Heart left ventricle (tissue), 13 donors: ENCODE results near the gene LCE3B.

ENCODE experiments used
- POLR2A ChIP-seq, 2 donors: fragments of 450-650 bp; IDR thresholded peaks; one replicate each; pipeline ENCODE4 v1.6.1; 2017; ENCODE audit warnings: antibody characterized with exemption in 2 of 2, mild to moderate bottlenecking in 2 of 2, moderate library complexity in 2 of 2
- TF ChIP-seq, protein P1 (sequence below), 12 donors: fragments of 200-600 bp; sonication (generic) in 4 of 12; IDR thresholded peaks; one replicate each; pipeline versions ENCODE4 v1.5.0 to v1.8.0; 2018 to 2022; ENCODE audit warnings: antibody characterized with exemption in 12 of 12, mild to moderate bottlenecking in 5 of 12
- donor health status: ischemic (EF 13 %, LVEDD 7.1; RV severe dilation, severe dysfunction).
- donor health status: DM: no; HTN: yes; CAD: no.
- donor health status: DM: no; HTN: no; CAD: no.
- donor health status: ischemic (EF 25% LVEDD 6.9; RV normal size, moderate dysfunction).
- donor health status: ischemic (EF 25% LVEDD 5.7; RV mildly dilated, moderate dysfunction).
- donor health status: ischemic (EF 35%, LVEDD 5.7; RV mildly dilated, moderate dysfunction).
- donor health status: nonischemic (EF 11% LVEDD 7.7; RV severe dilation, severe dysfunction).
- donor health status: DM: yes; HTN: yes; CAD: no.
- donor health status: PGD.
- donor health status: ischemic (EF 29% LVEDD 5.4; RV normal size, mild dysfunction).
- donor health status: nonischemic (EF 23%, LVEDD 6.1; RV moderate dilation, normal function).

DNA sequence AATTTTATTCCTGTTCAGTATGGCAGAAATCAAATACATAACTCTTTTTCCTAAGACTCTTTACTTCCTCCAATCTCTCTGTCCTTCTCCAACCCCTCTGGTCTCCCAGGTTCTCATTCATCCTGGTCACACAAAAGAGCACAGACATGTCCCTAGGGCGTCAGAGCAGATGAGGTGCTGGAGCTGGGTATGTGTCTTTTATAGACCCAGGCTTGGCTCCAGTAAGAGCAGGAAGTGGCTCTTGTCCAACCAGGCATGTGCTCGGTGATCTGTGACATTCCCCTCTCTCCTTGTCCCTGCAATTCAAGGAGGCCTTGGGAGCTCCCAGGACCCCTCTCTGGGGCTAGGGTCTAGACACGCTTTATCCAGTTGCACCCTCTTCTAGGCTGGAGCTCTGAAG lies 31.5 kb downstream of the LCE3B start:
- TF ChIP-seq POLR2A (IDR thresholded peaks at IDR 0.05) = no peak
- TF ChIP-seq, protein P1, sequence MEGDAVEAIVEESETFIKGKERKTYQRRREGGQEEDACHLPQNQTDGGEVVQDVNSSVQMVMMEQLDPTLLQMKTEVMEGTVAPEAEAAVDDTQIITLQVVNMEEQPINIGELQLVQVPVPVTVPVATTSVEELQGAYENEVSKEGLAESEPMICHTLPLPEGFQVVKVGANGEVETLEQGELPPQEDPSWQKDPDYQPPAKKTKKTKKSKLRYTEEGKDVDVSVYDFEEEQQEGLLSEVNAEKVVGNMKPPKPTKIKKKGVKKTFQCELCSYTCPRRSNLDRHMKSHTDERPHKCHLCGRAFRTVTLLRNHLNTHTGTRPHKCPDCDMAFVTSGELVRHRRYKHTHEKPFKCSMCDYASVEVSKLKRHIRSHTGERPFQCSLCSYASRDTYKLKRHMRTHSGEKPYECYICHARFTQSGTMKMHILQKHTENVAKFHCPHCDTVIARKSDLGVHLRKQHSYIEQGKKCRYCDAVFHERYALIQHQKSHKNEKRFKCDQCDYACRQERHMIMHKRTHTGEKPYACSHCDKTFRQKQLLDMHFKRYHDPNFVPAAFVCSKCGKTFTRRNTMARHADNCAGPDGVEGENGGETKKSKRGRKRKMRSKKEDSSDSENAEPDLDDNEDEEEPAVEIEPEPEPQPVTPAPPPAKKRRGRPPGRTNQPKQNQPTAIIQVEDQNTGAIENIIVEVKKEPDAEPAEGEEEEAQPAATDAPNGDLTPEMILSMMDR (IDR thresholded peaks at IDR 0.05) = no peak
